Measurements from ENCODE around the gene CNN2. TPM values are rescaled to one million over a fixed set of nuclear protein-coding genes. Genes with fewer than 3 reads are reported as not detected.

CNN2 gene
- total and polyA plus RNA-seq, 2 of the 8 experiments (the other 6 are each of a cell fraction or from before 2014, with no cell fraction given): 189 to 551 TPM

DNA sequence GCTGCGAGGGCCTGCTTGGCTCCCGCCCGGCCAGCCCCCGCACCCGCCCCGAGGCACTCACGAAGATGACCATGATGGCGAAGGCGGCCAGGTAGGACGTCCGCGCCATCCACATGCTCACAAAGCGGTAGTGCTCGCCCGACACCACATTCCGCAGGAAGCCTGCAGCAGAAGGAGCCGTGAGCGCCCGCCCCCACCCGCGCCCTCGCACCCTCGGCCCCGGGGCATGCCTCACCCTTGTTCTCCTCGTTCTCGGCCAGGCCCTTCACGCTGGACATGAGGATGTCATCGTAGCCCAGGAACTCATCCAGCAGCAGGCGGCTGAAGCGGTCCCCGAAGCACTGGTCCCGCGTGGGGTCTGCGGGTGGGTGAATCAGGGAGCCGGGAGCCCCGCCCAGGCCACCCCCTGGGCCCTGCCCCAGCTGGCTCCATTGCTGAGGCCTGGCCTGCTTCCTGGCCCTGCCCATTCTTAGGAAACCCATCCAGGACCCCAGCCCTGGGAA lies 14.5 kb upstream of the CNN2 start (continued):
- TF ChIP-seq KDM1A (IDR thresholded peaks at IDR 0.05; ENCODE audit: borderline replicate concordance, low read length) (no peak), SUZ12 (IDR thresholded peaks at IDR 0.05; ENCODE audit: low read length) (no peak), CEBPB (IDR thresholded peaks at IDR 0.05; ENCODE audit: low read depth, low read length) (no peak)

Measured in H1 (cell line).